ENCODE data around the gene ARRDC1. TPM values are rescaled to one million over a fixed set of nuclear protein-coding genes. Genes with fewer than 3 reads are reported as not detected.

ARRDC1 gene
- total RNA-seq, 1 experiment from 2014 or later, result 13.3 TPM

DNA sequence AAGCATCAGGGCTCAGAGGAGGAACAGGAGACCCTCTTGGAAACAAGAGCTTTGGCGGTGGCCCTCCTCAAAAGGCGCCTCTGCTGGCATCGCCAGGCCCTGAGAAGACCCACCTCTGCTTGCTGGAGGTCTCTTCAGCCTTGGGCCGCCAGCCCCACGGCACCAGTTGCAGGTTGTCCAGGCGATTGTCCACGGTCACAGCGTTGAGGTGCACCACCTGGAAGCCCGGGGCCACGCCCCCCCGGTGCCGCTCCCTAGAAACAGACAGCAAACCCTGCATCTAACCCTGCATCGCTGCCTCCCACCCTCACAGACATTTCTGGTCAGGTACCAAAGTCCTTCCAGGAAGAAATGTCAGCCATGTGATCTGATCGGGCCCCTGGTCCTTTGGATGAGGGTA, 18.6 kb upstream of the ARRDC1 start:
- no peak overlapping the region for H3K27ac ChIP-seq (ENCODE audit: low read depth, low read length, poor library complexity, severe bottlenecking)
- BruUV-seq (replicated peaks), result no TSS peak
- DNase-seq (ENCODE audit: low spot score), result no peak
- H3K27me3 ChIP-seq (replicated peaks; ENCODE audit: insufficient read depth, low read depth, low read length, poor library complexity), result no peaks in the 10 kb centered on the region
- CTCF ChIA-PET, result no interaction called here
- intact Hi-C loops (cut with micrococcal nuclease; ENCODE audit: unreplicated experiment), result no loop called here
- peaks cover 7% of the 10 kb centered on the region for H3K4me1 ChIP-seq (ENCODE audit: insufficient read depth, low read length, poor library complexity, severe bottlenecking)
- peaks cover 52% of the 10 kb centered on the region for H3K36me3 ChIP-seq (ENCODE audit: insufficient read depth, low read length, poor library complexity, severe bottlenecking)
- H3K4me3 ChIP-seq (ENCODE audit: low read depth, low read length, poor library complexity, severe bottlenecking), result no peak overlapping the region
- no peaks in the 10 kb centered on the region for H3K9me3 ChIP-seq (ENCODE audit: low read depth, low read length, poor library complexity, severe bottlenecking)
- POLR2A ChIA-PET (ENCODE audit: low non-redundant PET), result no interaction called here
- TF ChIP-seq, protein P1, sequence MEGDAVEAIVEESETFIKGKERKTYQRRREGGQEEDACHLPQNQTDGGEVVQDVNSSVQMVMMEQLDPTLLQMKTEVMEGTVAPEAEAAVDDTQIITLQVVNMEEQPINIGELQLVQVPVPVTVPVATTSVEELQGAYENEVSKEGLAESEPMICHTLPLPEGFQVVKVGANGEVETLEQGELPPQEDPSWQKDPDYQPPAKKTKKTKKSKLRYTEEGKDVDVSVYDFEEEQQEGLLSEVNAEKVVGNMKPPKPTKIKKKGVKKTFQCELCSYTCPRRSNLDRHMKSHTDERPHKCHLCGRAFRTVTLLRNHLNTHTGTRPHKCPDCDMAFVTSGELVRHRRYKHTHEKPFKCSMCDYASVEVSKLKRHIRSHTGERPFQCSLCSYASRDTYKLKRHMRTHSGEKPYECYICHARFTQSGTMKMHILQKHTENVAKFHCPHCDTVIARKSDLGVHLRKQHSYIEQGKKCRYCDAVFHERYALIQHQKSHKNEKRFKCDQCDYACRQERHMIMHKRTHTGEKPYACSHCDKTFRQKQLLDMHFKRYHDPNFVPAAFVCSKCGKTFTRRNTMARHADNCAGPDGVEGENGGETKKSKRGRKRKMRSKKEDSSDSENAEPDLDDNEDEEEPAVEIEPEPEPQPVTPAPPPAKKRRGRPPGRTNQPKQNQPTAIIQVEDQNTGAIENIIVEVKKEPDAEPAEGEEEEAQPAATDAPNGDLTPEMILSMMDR (conservative IDR thresholded peaks at IDR 0.05; ENCODE audit: low read depth, low read length), result no peak
- TF ChIP-seq EZH2 (IDR thresholded peaks at IDR 0.05; ENCODE audit: borderline replicate concordance, low read depth, low read length, poor library complexity, severe bottlenecking), result no peak

GRCh38 chr9:137588311-137588710, 17.2 kb upstream of the ARRDC1 start:
- TF ChIP-seq, protein P1 (conservative IDR thresholded peaks at IDR 0.05; ENCODE audit: low read depth, low read length), result no peak
- TF ChIP-seq EZH2 (IDR thresholded peaks at IDR 0.05; ENCODE audit: borderline replicate concordance, low read depth, low read length, poor library complexity, severe bottlenecking), result no peak
- ChIA-PET POLR2A (ENCODE audit: low non-redundant PET) (no interaction called here), CTCF (no interaction called here)
- H3K27ac ChIP-seq (ENCODE audit: low read depth, low read length, poor library complexity, severe bottlenecking), result peak overlapping the region; percentile 21
- H3K4me3 ChIP-seq (ENCODE audit: low read depth, low read length, poor library complexity, severe bottlenecking), result peak overlapping the region; percentile 94
- H3K9me3 ChIP-seq (ENCODE audit: low read depth, low read length, poor library complexity, severe bottlenecking), result no peaks in the 10 kb centered on the region
- DNase-seq (ENCODE audit: low spot score), result no peak
- BruUV-seq (replicated peaks), result no TSS peak
- intact Hi-C loops (cut with micrococcal nuclease; ENCODE audit: unreplicated experiment), result no loop called here
- H3K27me3 ChIP-seq (replicated peaks; ENCODE audit: insufficient read depth, low read depth, low read length, poor library complexity), result no peaks in the 10 kb centered on the region
- H3K4me1 ChIP-seq (ENCODE audit: insufficient read depth, low read length, poor library complexity, severe bottlenecking), result peaks cover 7% of the 10 kb centered on the region
- peaks cover 39% of the 10 kb centered on the region for H3K36me3 ChIP-seq (ENCODE audit: insufficient read depth, low read length, poor library complexity, severe bottlenecking)

DNA sequence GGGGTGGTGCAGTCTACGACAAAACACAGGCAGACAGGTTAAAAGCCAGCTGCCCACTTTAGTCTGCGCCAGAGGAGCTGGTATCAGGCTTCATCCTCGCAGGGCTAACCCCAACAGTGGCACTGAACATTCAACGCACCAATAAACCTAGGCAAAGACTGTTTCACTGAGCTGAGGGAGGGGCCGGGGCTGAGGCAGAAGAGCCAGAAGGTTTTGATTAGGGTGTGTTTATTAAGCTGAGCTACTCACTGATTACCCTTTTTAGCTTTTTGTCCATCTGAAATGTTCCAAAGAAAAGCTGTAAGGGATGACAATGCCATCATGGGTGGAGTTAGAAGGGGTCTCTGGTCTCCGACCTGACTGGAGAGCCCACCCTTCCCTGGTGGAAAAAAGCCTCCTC, 16.6 kb upstream of the ARRDC1 start:
- peaks cover 35% of the 10 kb centered on the region for H3K36me3 ChIP-seq (ENCODE audit: insufficient read depth, low read length, poor library complexity, severe bottlenecking)
- peak overlapping the region; percentile 77 for H3K27ac ChIP-seq (ENCODE audit: low read depth, low read length, poor library complexity, severe bottlenecking)
- DNase-seq (ENCODE audit: low spot score), result no peak
- ChIA-PET POLR2A (ENCODE audit: low non-redundant PET) (no interaction called here), CTCF (no interaction called here)
- H3K9me3 ChIP-seq (ENCODE audit: low read depth, low read length, poor library complexity, severe bottlenecking), result no peaks in the 10 kb centered on the region
- H3K4me3 ChIP-seq (ENCODE audit: low read depth, low read length, poor library complexity, severe bottlenecking), result peak overlapping the region; percentile 94
- TF ChIP-seq EZH2 (IDR thresholded peaks at IDR 0.05; ENCODE audit: borderline replicate concordance, low read depth, low read length, poor library complexity, severe bottlenecking), result no peak
- TF ChIP-seq, protein P1 (conservative IDR thresholded peaks at IDR 0.05; ENCODE audit: low read depth, low read length), result no peak
- no peaks in the 10 kb centered on the region for H3K27me3 ChIP-seq (replicated peaks; ENCODE audit: insufficient read depth, low read depth, low read length, poor library complexity)
- intact Hi-C loops (cut with micrococcal nuclease; ENCODE audit: unreplicated experiment), result no loop called here
- peaks cover 7% of the 10 kb centered on the region for H3K4me1 ChIP-seq (ENCODE audit: insufficient read depth, low read length, poor library complexity, severe bottlenecking)
- no TSS peak for BruUV-seq (replicated peaks)
